Suprapubic skin (tissue), 3 donors: ENCODE measurements around the gene LRMDA.

Experiments
- CTCF ChIP-seq, 2 donors: fragments of 200-600 bp in 1 of 2; fragments of 450-650 bp in 1 of 2; sonication (generic) in 1 of 2; IDR thresholded peaks; one replicate each; pipeline ENCODE4 v1.5.1; 2016 to 2019; ENCODE audit warnings: antibody characterized with exemption in 2 of 2, mild to moderate bottlenecking in 1 of 2, moderate library complexity in 1 of 2
- POLR2A ChIP-seq, 2 donors: fragments of 450-650 bp; IDR thresholded peaks; one replicate each; pipeline ENCODE4 v1.6.1; 2017; ENCODE audit warnings: antibody characterized with exemption in 2 of 2, mild to moderate bottlenecking in 2 of 2, moderate library complexity in 2 of 2

GRCh38 chr10:76091926-76092325 is 660.5 kb downstream of the LRMDA start:
- TF ChIP-seq CTCF (IDR thresholded peaks at IDR 0.05) (no peak), POLR2A (IDR thresholded peaks at IDR 0.05) (no peak)
